NCI-H2107 treated with DMSO at 0.1 percent for 48 hours (cell line): Measurements from ENCODE around the gene GALNT9.

ENCODE experiments used
- DNase-seq: peaks from one replicate; lab custom pipeline; 2025; ENCODE audit not compliant: unreplicated experiment; lab: John Stamatoyannopoulos, UW

The GALNT9 gene

DNA sequence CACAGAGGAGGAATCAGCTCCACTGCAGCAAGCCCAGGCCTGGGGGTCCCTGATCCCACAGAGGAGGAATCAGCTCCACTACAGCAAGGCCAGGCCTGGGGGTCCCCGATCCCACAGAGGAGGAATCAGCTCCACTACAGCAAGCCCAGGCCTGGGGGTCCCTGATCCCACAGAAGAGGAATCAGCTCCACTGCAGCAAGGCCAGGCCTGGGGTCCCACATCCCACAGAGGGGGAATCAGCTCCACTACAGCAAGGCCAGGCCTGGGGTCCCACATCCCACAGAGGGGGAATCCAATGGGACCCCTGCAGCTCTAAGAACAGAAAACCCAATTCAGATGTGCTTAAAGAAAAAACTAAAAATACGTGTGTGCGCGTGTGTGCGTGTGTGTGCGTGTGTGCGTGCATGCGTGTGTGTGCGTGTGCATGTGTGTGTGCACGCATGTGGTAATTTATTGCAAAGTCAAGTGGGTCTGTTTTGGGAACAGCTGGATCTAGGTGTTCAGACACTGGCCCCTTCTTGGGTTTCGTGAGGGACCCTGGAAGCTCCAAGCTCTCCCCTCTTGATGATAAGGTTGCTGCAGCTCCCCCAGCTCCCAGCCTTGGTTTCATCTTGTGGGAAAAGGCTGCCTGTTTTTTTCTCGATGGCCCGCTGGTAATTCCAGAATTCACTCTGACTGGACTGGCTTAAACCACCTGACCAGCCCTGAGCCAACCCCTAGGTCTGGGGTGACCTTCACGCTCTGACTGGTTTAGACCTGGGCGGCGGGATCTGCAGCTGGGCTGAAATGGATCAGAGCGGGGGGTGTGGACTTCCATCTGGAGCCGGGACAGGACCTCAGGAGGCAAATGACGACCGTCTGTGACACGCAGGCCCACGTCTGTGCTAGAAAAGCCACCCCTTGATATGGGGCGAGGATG, 47.1 kb downstream of the GALNT9 start:
- DNase-seq: no peak

GRCh38 chr12:132281038-132281437, 48.4 kb downstream of the GALNT9 start:
- no peak for DNase-seq

- no peak for DNase-seq
Observed at GRCh38 chr12:132280406-132280805, 49.0 kb downstream of the GALNT9 start.

DNA sequence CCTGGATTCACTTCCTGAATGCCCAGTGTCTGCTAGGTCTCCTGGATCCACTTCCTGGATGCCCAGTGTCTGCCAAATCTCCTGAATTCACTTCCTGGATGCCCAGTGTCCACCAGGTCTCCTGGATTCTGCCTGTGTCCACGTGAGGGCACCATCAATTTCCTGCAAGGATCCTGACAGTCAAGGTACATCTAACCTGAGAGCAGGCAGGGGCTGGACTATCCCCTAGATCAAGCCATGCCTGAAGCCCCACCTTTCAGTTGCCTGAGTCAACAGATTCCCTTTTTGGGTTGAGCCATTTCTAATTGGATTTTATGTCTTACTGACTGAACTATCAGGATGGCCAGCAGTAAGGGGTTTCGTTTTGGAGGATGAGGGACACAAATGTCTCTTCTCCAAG, 49.5 kb downstream of the GALNT9 start:
- DNase-seq: no peak

- no peak for DNase-seq
Observed at GRCh38 chr12:132279184-132279889, 50.1 kb downstream of the GALNT9 start.

DNA sequence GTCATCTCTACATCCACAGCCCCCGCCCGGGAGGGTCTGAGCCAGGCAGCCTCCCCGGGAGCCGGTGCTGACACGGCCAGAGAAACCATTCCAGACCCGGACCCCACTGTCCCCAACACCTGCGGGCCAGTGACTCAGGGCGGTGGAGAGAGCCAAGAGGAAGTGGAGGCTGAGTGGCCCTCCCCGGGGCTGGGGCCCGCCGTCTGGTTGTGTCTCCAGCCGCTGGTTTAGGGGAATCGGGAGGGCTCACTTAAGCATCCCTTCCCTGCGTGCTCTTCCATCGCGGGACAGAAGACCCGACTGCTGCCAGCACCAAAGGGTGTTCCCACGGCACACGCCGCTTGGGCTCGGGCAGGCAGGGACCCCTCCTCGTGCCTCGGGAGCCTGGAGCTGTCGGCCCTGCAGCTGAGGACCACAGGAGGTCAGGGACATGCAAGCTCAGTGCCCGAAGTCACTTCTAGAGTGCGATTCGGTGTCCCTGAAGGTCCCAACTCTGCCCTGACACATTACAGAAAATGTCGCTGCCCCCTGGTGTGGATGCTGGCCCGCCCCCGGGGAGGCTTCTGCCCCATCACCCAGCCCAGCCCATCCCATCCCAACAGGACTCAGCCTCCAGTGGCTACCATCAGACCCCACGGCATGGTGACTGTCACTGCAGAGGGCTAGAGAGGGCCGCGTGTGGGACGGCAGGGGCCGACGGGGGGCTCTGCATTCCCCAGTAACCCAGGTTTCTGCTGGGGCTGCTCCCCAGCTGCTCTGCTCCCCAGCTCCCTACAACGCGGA, 50.8 kb downstream of the GALNT9 start:
- no peak for DNase-seq

DNA sequence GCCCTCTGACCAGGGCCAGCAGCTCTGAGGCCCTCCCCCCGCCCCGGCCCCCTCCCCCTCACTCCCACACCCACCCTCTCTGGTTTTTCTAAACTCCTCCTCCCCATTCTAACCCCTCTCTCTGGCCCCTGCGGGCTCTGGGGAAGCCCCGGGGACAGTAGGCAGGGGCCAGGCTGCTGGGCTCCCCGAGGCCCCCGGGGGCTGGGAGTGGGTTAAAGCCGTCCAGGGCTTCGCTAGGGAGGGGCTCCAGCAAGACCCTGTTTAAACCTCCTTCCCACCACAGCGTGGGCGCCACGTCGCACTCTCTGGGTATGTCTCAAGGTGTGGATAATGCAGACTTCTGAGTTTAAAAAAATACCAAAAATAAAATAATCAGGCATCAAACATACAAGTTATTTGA, 51.4 kb downstream of the GALNT9 start:
- DNase-seq: no peak

GRCh38 chr12:132277374-132277941, 51.9 kb downstream of the GALNT9 start:
- no peak for DNase-seq

DNA sequence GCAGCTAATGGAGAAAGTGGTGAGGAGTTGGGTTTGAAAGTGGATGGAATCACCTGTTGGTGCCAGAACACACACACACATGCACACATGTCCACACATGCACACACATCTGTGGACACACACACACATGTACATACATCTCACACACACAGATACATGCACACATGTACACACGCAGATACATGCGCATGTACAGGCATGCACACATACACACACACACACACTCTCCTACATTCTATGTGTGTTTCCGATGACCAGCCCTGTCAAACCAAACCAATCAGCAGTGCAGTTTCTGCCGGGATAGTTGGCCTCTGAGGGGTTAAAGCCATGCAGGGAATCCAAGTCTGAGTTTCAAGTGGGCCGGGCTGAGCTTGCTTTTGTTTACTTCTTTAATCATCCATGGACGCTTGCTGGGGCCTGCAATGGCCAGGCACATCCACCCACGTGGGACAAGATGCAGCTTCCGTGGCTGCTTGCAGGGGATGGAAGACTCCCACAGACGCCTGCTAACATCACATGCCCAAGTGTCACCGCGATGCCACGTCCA, 52.5 kb downstream of the GALNT9 start:
- DNase-seq: no peak

DNA sequence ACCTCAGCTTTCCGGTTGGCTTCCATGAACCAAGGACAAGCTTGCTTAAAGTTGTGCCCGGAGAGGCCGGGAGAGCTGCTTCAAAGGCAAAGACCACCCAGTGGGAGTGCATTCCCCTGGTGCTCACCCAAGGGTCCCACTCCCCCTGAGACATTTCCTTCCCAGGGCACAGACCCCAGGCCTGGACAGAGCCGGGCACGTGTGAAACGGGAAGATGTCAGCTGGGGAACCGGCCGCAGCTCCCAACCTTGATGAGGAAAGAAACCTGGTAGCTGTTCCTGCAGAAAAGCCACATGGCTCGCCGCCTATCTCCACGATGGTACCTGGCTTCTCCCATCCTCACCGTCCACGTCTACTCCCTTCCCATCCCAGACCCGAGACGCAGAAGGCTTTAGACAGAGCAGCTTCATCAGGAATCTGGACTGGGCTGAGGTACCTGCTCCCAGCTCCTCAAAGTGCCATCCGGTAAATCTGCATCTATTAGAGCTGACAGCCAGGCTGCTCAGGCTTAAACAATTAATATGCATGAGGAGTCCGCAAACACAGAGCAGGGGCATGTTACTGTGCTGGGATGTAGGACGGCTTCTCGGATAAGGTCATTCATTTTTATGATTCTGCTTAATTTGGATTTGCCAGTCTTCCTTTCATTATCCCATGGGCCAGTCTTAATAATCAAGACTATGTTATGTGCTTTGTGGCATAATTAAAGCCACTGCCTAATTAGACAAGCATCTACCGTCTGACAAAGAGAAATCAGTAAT, 53.1 kb downstream of the GALNT9 start:
- no peak for DNase-seq

GRCh38 chr12:132275631-132276030, 53.8 kb downstream of the GALNT9 start:
- no peak for DNase-seq

GRCh38 chr12:132275110-132275531, 54.3 kb downstream of the GALNT9 start:
- no peak for DNase-seq

DNA sequence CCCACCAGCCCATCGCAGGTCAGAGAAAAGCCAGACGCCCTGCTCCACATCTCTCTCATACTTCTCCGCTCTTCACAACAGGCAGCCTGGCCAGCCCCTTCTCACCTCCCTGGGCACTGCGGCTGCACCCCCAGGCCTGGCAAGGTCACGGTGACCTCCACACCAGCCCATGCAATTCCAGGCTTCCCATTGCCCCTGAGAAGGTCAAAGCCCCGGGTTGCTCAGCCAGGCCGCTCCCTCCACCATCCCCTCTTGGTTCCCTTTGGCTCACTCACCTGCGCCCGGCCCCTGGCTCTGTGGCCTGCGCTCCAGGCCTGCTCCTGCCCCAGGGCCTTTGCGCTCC, 55.4 kb downstream of the GALNT9 start:
- DNase-seq: no peak

DNA sequence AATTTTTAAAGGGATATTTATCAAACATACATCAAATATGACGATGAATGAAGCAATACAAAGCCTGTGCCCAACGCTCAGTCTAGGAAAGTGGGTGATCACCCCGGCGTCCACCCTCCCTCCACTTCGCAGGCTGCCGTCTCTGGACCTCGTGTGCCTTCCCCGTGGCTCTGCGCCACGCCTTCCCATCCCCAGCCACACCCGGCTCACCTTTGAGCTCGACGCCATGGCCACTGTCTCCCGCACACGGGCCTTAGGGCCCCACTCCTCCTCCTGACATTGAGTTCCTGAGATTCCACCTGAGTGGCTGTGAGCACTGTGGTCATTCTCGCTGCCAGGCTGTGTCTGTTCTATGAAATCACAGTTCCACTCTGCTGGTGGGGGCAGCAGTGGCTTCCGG, 56.7 kb downstream of the GALNT9 start:
- DNase-seq: no peak

- no peak for DNase-seq
Observed at GRCh38 chr12:132271755-132272092, 57.7 kb downstream of the GALNT9 start.

DNA sequence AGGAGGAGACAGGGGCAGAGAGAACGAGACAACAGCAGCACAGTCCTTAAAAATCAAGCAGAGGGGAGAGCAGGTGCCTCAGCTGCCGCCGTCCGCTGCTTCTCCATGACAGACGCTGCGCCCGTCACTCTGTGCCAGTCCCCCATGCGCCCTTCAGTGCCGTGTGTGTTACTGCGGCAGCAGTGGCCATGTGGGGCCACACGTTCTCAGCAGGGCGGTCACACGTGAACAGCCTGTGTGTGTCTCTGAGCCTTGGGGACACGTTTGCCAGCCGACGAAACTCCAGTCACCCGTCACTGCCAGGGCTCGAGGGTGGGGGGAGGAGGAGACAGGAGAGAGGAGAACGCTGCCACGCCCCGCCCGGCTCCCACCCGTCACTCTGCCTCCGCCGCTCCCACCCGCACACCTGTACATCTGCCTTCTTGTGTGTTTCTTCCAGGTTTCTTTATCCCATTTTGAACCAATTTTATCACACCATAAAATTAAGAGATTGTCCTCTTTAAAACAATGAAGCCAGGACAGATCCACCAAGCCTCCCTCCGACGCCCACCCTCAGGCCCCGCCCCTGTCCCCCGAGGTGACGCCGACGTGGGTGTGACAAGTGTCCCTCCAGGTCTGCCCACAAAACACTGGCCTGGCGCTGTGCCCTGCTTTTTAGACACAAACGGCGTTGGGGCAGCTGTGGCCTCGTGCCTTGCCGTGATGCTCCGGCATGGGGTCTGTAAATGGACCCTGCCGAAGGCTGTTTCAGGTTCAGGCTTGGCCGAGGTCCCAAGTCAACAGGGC, 58.2 kb downstream of the GALNT9 start:
- no peak for DNase-seq

DNA sequence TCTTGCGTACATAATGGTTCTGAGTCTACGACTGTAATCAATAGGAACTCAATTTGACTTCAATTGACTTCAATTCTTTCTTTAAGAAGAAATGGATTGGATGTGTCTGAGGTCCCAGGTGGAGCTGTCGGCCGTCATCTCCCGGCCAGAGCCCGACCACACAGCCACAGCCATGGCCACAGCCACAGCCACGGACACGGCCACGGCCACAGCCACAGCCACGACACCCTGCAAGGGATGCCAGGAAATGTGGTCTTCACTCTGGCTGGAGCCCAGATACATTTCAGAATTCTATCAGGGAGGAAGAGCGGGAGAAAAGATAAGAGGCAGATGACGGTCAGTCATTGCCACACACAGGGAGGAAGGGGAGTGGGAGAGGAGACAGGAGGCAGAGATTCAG, 58.9 kb downstream of the GALNT9 start:
- DNase-seq: no peak

DNA sequence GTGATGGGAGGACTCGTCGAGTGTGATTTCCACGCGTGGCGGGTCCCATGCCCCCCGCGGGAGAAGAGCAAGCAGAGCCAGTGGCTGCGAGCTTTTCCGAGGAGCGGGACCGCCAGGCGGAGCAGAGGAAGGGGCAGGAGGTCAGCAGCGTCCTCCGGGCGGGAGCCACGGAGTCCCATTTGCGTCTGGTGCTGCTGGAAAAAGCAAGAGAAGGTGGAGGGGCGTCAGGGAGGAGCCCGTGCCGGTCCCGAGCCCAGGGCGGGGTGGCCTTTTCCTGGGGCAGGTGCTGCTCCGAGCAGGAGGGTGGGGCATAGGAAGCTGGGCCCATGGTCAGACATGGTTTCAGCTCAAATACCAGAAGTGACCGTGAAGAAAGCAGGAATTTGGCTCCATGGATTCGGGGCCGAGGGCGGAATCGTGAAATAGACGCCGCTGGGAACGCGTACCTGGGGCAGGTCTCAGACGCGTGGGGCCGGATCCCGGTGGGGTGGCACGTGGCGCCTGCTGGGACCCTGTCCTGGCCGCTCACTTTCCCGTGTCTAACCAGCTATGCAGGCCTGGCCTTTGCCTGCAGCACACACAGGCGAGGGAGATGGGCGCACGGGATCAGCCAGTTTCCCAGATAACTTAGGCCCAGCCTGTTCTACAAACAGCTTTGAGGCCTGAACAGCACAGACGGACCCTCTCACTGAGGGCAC, 60.0 kb downstream of the GALNT9 start:
- no peak for DNase-seq

GRCh38 chr12:132268674-132269073, 60.7 kb downstream of the GALNT9 start:
- no peak for DNase-seq
